Right lobe of liver (tissue), 6 donors: ENCODE results near the gene NMU. TPM values are rescaled to one million over a fixed set of nuclear protein-coding genes. Genes with fewer than 3 reads are reported as not detected.
"Not testable (repeated sequence)": the region's sequence is repeated elsewhere in the genome, so short reads cannot be mapped to it uniquely, and the experiment has no call there.

Experiments
- ATAC-seq, 4 donors: fragments of 200-7000 bp; cut with Tn5 transposase; one replicate each; pipeline ENCODE4 v1.9.1; 2020; ENCODE audit warnings: mild to moderate bottlenecking in 4 of 4, moderate library complexity in 4 of 4
- DNase-seq, 3 donors: peaks; one replicate each; pipeline ENCODE4 v3.0.0-alpha.2; 2020
- H3K27ac ChIP-seq, 3 donors: fragments of 200-600 bp; one replicate each; pipeline ENCODE4 v1.8.0; 2022
- H3K27me3 ChIP-seq, 2 donors: fragments of 200-600 bp; one replicate each; pipeline ENCODE4 v1.8.0; 2022
- H3K36me3 ChIP-seq, 4 donors: fragments of 200-600 bp; sonication (generic) in 1 of 4; one replicate each; pipeline versions ENCODE4 v1.5.1 to v1.8.0; 2017 to 2022; ENCODE audit warnings: control low read depth in 1 of 4
- H3K4me1 ChIP-seq, 4 donors: fragments of 200-600 bp; sonication (generic) in 1 of 4; one replicate each; pipeline versions ENCODE4 v1.5.1 to v1.8.0; 2017 to 2022; ENCODE audit warnings: control low read depth in 1 of 4
- H3K4me3 ChIP-seq, 3 donors: fragments of 200-600 bp; one replicate each; pipeline ENCODE4 v1.8.0; 2022
- H3K9me3 ChIP-seq, 4 donors: fragments of 200-600 bp; sonication (generic) in 1 of 4; one replicate each; pipeline versions ENCODE4 v1.5.1 to v1.8.0; 2017 to 2022; ENCODE audit warnings: control low read depth in 1 of 4
- CTCF ChIP-seq, 4 donors: fragments of 200-600 bp in 3 of 4; fragments of 450-650 bp in 1 of 4; IDR thresholded peaks; one replicate each; pipeline versions ENCODE4 v1.5.1 to v1.8.0; 2016 to 2022; ENCODE audit warnings: antibody characterized with exemption in 4 of 4, mild to moderate bottlenecking in 2 of 4
- POLR2A ChIP-seq: fragments of 450-650 bp; IDR thresholded peaks from one replicate; pipeline ENCODE4 v1.6.1; 2017; ENCODE audit warnings: antibody characterized with exemption, mild to moderate bottlenecking
- WGBS: methylation state at CpG from one replicate; pipeline ENCODE4 v1.1.6; 2018; ENCODE audit warnings: low coverage, low lambda C conversion rate; ENCODE audit not compliant: insufficient coverage; ENCODE audit errors: missing lambda C conversion rate; 5-methylcytosine and 5-hydroxymethylcytosine counted together
- intact Hi-C, 2 donors: fragments of 100-400 bp; cut with DNase I; formaldehyde crosslinking; loops; one replicate each; pipeline versions ENCODE4 v1.11.2 to v1.14.1; 2022
- total RNA-seq, 6 experiments: library from RNA; depleted of rRNA in 2 of 6; stranded (reverse); fragments of >200 nt in 2 of 6; fragmentation: NEBNext Ultra II Directional in 3 of 6; extraction: Animal tissue kit (Norgen Biotek cat#: 25700) in 3 of 6; gene quantifications; one replicate each; pipeline versions ENCODE4 v1.1.0 to v1.2.4, GENCODE V29; 2016 to 2023
- donor health status: DM: no; HTN: yes; CAD: no.
- donor health status: DM: no; HTN: no; CAD: no.
- donor health status: DM: no; HTN: no; CAD: no.
- donor health status: DM: no; HTN: yes; CAD: no.
- donor health status: DM: no; HTN: yes; CAD: no.

The NMU gene
- total RNA-seq, 6 experiments from 2014 or later: not detected

- ATAC-seq (peak; percentile 35 to 90 (median 79)), DNase-seq (peak in 1 of 3 donors; percentile 48)
- H3K27me3 ChIP-seq: no peaks in the 10 kb centered on the region
- no peak for TF ChIP-seq CTCF (IDR thresholded peaks at IDR 0.05)
- no peak for TF ChIP-seq POLR2A
- intact Hi-C loops: no loop called here
- no peaks in the 10 kb centered on the region for H3K4me1 ChIP-seq
- H3K4me3 ChIP-seq: no peak overlapping the region
- no peaks in the 10 kb centered on the region for H3K36me3 ChIP-seq
- no peaks in the 10 kb centered on the region for H3K9me3 ChIP-seq
- no peak overlapping the region for H3K27ac ChIP-seq
- 51% methylated on average over 10 of the region's 10 CpGs for WGBS
Observed at GRCh38 chr4:55553441-55554201, 82.5 kb downstream of the NMU start.

- ATAC-seq, intact Hi-C loops: not testable (repeated sequence)
- WGBS: 70% methylated on average over 4 of the region's 6 CpGs
Observed at GRCh38 chr4:55551964-55552363, 84.1 kb downstream of the NMU start.

GRCh38 chr4:55549888-55550287, 86.2 kb downstream of the NMU start:
- DNase-seq (no peak), ATAC-seq (no peak)
- Histone ChIP-seq H3K36me3 (no peaks in the 10 kb centered on the region), H3K4me3 (no peak overlapping the region), H3K27me3 (no peaks in the 10 kb centered on the region), H3K27ac (no peak overlapping the region), H3K9me3 (no peaks in the 10 kb centered on the region), H3K4me1 (peaks cover 0 to 7% (median 3%) of the 10 kb centered on the region in 4 donors)
- intact Hi-C loops: no loop called here
- 64% methylated on average over 2 of the region's 2 CpGs for whole genome bisulfite sequencing
- TF ChIP-seq CTCF (IDR thresholded peaks at IDR 0.05): no peak
- no peak for TF ChIP-seq POLR2A

More at GRCh38 chr4:55551964-55552363, 84.1 kb downstream of the NMU start:
- DNase-seq, H3K4me3 ChIP-seq, H3K4me1 ChIP-seq, H3K27ac ChIP-seq, H3K9me3 ChIP-seq, H3K27me3 ChIP-seq, H3K36me3 ChIP-seq: not testable (repeated sequence)

- no peak overlapping the region for H3K4me3 ChIP-seq
- H3K9me3 ChIP-seq: no peaks in the 10 kb centered on the region
- no peaks in the 10 kb centered on the region for H3K27me3 ChIP-seq
- H3K27ac ChIP-seq: peak overlapping the region in 2 of 3 donors; percentile 98 to 99
- no peaks in the 10 kb centered on the region for H3K36me3 ChIP-seq
- WGBS: 41% methylated on average over 4 of the region's 4 CpGs
- TF ChIP-seq CTCF (IDR thresholded peaks at IDR 0.05) (no peak), POLR2A (no peak)
- DNase-seq: no peak
- H3K4me1 ChIP-seq: peaks cover 0 to 14% (median 3%) of the 10 kb centered on the region in 4 donors
- no peak for ATAC-seq
- intact Hi-C loops: no loop called here
Observed at GRCh38 chr4:55547918-55548317, 88.2 kb downstream of the NMU start.

GRCh38 chr4:55547466-55547770, 88.7 kb downstream of the NMU start:
- DNase-seq (no peak), ATAC-seq (no peak)
- Histone ChIP-seq H3K4me1 (peaks cover 0 to 14% (median 3%) of the 10 kb centered on the region in 4 donors), H3K9me3 (no peaks in the 10 kb centered on the region), H3K36me3 (no peaks in the 10 kb centered on the region), H3K27ac (peak overlapping the region; percentile 97 to 99 (median 98)), H3K27me3 (no peaks in the 10 kb centered on the region), H3K4me3 (peak overlapping the region; percentile 88 to 95 (median 93))
- intact Hi-C loops: no loop called here
- 1% methylated on average over 10 of the region's 10 CpGs for WGBS
- TF ChIP-seq CTCF (IDR thresholded peaks at IDR 0.05) (no peak), POLR2A (no peak)
